HEK293 (cell line): ENCODE results near the gene HDAC10.

Source experiments
- CTCF ChIA-PET: fragments of 350-600 bp; formaldehyde crosslinking; extraction: SDS; loops from one replicate; lab custom pipeline; 2021; ENCODE audit warnings: antibody characterized with exemption; lab: Yijun Ruan, JAX
- POLR2A ChIA-PET: fragments of 300-600 bp; formaldehyde crosslinking; extraction: SDS; loops from one replicate; lab custom pipeline; 2020; ENCODE audit warnings: antibody characterized with exemption, inconsistent platforms; lab: Yijun Ruan, JAX
- H3K27ac ChIP-seq: fragments of 200-500 bp; sonication (Bioruptor generic); 2 replicates; pipeline ENCODE4 v1.5.1; 2014; ENCODE audit warnings: low read depth, low read length, control low read depth, inconsistent platforms; ENCODE audit errors: extremely low read depth
- H3K36me3 ChIP-seq, 2 experiments: fragments of 200-500 bp in 1 of 2; sonication (Bioruptor generic) in 1 of 2; 1 replicate in 1 of 2; 2 replicates in 1 of 2; pipeline ENCODE4 v1.5.1; 2014 to 2017; ENCODE audit warnings: inconsistent platforms in 2 of 2, low read length in 2 of 2; ENCODE audit not compliant: control insufficient read depth in 2 of 2, insufficient read depth in 1 of 2
- H3K4me1 ChIP-seq: fragments of 200-500 bp; sonication (Bioruptor generic); 2 replicates; pipeline ENCODE4 v1.5.1; 2014; ENCODE audit warnings: mild to moderate bottlenecking, low read length, inconsistent platforms; ENCODE audit not compliant: control insufficient read depth, insufficient read depth
- H3K4me3 ChIP-seq: 2 replicates; pipeline ENCODE4 v1.5.1; 2011; ENCODE audit warnings: low read depth, mild to moderate bottlenecking, control low read depth, low read length, moderate library complexity
- H3K9me3 ChIP-seq: fragments of 200-500 bp; sonication (Bioruptor generic); 2 replicates; pipeline ENCODE4 v1.5.1; 2014; ENCODE audit warnings: low read depth, low read length, inconsistent platforms; ENCODE audit not compliant: control insufficient read depth, insufficient read depth
- EGR2 ChIP-seq: fragments of 450-650 bp; formaldehyde crosslinking; IDR thresholded peaks from 2 replicates; pipeline ENCODE4 v1.5.1; 2016; ENCODE audit warnings: low read depth, missing biosample characterization, missing genetic modification characterization
- GLIS1 ChIP-seq: fragments of 450-650 bp; formaldehyde crosslinking; IDR thresholded peaks from 2 replicates; pipeline ENCODE4 v1.5.1; 2016; ENCODE audit warnings: missing biosample characterization, missing genetic modification characterization
- GLIS2 ChIP-seq: fragments of 450-650 bp; formaldehyde crosslinking; IDR thresholded peaks from 2 replicates; pipeline ENCODE4 v1.5.1; 2016; ENCODE audit warnings: missing biosample characterization, missing genetic modification characterization
- KLF1 ChIP-seq: fragments of 450-650 bp; formaldehyde crosslinking; IDR thresholded peaks from 2 replicates; pipeline ENCODE4 v1.5.1; 2016; ENCODE audit warnings: missing biosample characterization, missing genetic modification characterization
- SALL2 ChIP-seq: fragments of 450-650 bp; formaldehyde crosslinking; IDR thresholded peaks from 2 replicates; pipeline ENCODE4 v1.5.0; 2017; ENCODE audit warnings: missing biosample characterization, mild to moderate bottlenecking, missing genetic modification characterization, borderline replicate concordance
- SP2 ChIP-seq: fragments of 450-650 bp; formaldehyde crosslinking; IDR thresholded peaks from 2 replicates; pipeline ENCODE4 v1.5.1; 2016; ENCODE audit warnings: missing biosample characterization, missing genetic modification characterization
- SP7 ChIP-seq: fragments of 450-650 bp; formaldehyde crosslinking; IDR thresholded peaks from 2 replicates; pipeline ENCODE4 v1.5.1; 2016; ENCODE audit warnings: missing biosample characterization, missing genetic modification characterization
- ZFHX2 ChIP-seq: fragments of 450-650 bp; formaldehyde crosslinking; conservative IDR thresholded peaks from 2 replicates; pipeline ENCODE4 v1.5.1; 2016; ENCODE audit warnings: missing biosample characterization, missing genetic modification characterization
- ZFP3 ChIP-seq: fragments of 450-650 bp; formaldehyde crosslinking; IDR thresholded peaks from 2 replicates; pipeline ENCODE4 v1.5.1; 2016; ENCODE audit warnings: low read depth, missing biosample characterization, missing genetic modification characterization
- ZIC2 ChIP-seq: fragments of 450-650 bp; formaldehyde crosslinking; IDR thresholded peaks from 2 replicates; pipeline ENCODE4 v1.5.1; 2016; ENCODE audit warnings: missing biosample characterization, missing genetic modification characterization
- ZNF16 ChIP-seq: fragments of 450-650 bp; formaldehyde crosslinking; IDR thresholded peaks from 2 replicates; pipeline ENCODE4 v1.5.1; 2016; ENCODE audit warnings: low read depth, missing biosample characterization, missing genetic modification characterization
- ZNF341 ChIP-seq: fragments of 450-650 bp; formaldehyde crosslinking; IDR thresholded peaks from 2 replicates; pipeline ENCODE4; 2016; ENCODE audit warnings: low read depth, missing biosample characterization, missing genetic modification characterization
- ZNF404 ChIP-seq: fragments of 450-650 bp; formaldehyde crosslinking; IDR thresholded peaks from 2 replicates; pipeline ENCODE4 v1.5.1; 2017; ENCODE audit warnings: missing biosample characterization, missing genetic modification characterization
- ZNF449 ChIP-seq: fragments of 450-650 bp; formaldehyde crosslinking; IDR thresholded peaks from 2 replicates; pipeline ENCODE4 v1.5.1; 2017; ENCODE audit warnings: missing biosample characterization, mild to moderate bottlenecking, missing genetic modification characterization, moderate library complexity
- ZNF571 ChIP-seq: fragments of 450-650 bp; formaldehyde crosslinking; IDR thresholded peaks from 2 replicates; pipeline ENCODE4 v1.5.0; 2017; ENCODE audit warnings: missing biosample characterization, missing genetic modification characterization
- ZNF623 ChIP-seq: fragments of 450-650 bp; formaldehyde crosslinking; IDR thresholded peaks from 2 replicates; pipeline ENCODE4 v1.5.1; 2016; ENCODE audit warnings: missing biosample characterization, missing genetic modification characterization
- ZNF654 ChIP-seq: fragments of 450-650 bp; formaldehyde crosslinking; IDR thresholded peaks from 2 replicates; pipeline ENCODE4 v1.5.1; 2016; ENCODE audit warnings: low read depth, missing biosample characterization, missing genetic modification characterization
- ZNF660 ChIP-seq: fragments of 450-650 bp; IDR thresholded peaks from 2 replicates; pipeline ENCODE4 v1.5.1; 2018; ENCODE audit warnings: missing biosample characterization, mild to moderate bottlenecking, missing genetic modification characterization
- TF ChIP-seq, protein P1 (sequence below): fragments of 450-650 bp; formaldehyde crosslinking; IDR thresholded peaks from 2 replicates; pipeline ENCODE4 v1.5.1; 2016; ENCODE audit warnings: missing biosample characterization, missing genetic modification characterization
- TF ChIP-seq, protein P2 (sequence below): fragments of 450-650 bp; formaldehyde crosslinking; IDR thresholded peaks from 2 replicates; pipeline ENCODE4 v1.5.1; 2016; ENCODE audit warnings: missing biosample characterization, missing genetic modification characterization
- TF ChIP-seq, protein P3 (sequence below): fragments of 450-650 bp; formaldehyde crosslinking; IDR thresholded peaks from 2 replicates; pipeline ENCODE4 v1.5.1; 2016; ENCODE audit warnings: missing biosample characterization, missing genetic modification characterization
- TF ChIP-seq, protein P4 (sequence below): fragments of 450-650 bp; formaldehyde crosslinking; IDR thresholded peaks from 2 replicates; pipeline ENCODE4 v1.5.1; 2017; ENCODE audit warnings: missing biosample characterization, missing genetic modification characterization
- TF ChIP-seq, protein P5 (sequence below): fragments of 450-650 bp; formaldehyde crosslinking; IDR thresholded peaks from 2 replicates; pipeline ENCODE4 v1.5.1; 2017; ENCODE audit warnings: missing biosample characterization, missing genetic modification characterization

HDAC10 gene

GRCh38 chr22:50296658-50297490 is 45.8 kb upstream of the HDAC10 start:
- ChIA-PET CTCF (interaction anchor here (0.6 to 1.6 kb wide), 7 partner anchors 8 to 202 kb away, joined by 3 to 11 read pairs (median 4); no protein-coding TSS in a partner anchor), POLR2A (interaction anchor here (0.6 to 2.0 kb wide), 5 partner anchors 10 to 1342 kb away, joined by 3 to 10 read pairs (median 3); partner anchors contain the start of gene PLXNB2)
- H3K36me3 ChIP-seq: peaks cover 0 to 37% of the 10 kb centered on the region in 2 experiments; a peak in 2 of 3 replicates
- H3K27ac ChIP-seq: peak overlapping the region; percentile 39
- no peaks in the 10 kb centered on the region for H3K4me1 ChIP-seq
- no peak overlapping the region for H3K4me3 ChIP-seq
- peak; percentile 53 for TF ChIP-seq GLIS2
- TF ChIP-seq GLIS1 (tag by site-specific recombination): peak; percentile 49
- peak; percentile 89 for TF ChIP-seq ZFHX2 (tag by site-specific recombination)
- peak; percentile 24; the same call in 1 of the 2 replicates for TF ChIP-seq KLF1 (tag by site-specific recombination)
- no peak for TF ChIP-seq ZFP3 (tag by site-specific recombination)
- TF ChIP-seq ZNF16 (tag by site-specific recombination): no peak
- TF ChIP-seq ZNF404: no peak
- TF ChIP-seq EGR2 (tag by site-specific recombination): peak; percentile 87
- TF ChIP-seq SP2: peak; percentile 21
- TF ChIP-seq, protein P1, sequence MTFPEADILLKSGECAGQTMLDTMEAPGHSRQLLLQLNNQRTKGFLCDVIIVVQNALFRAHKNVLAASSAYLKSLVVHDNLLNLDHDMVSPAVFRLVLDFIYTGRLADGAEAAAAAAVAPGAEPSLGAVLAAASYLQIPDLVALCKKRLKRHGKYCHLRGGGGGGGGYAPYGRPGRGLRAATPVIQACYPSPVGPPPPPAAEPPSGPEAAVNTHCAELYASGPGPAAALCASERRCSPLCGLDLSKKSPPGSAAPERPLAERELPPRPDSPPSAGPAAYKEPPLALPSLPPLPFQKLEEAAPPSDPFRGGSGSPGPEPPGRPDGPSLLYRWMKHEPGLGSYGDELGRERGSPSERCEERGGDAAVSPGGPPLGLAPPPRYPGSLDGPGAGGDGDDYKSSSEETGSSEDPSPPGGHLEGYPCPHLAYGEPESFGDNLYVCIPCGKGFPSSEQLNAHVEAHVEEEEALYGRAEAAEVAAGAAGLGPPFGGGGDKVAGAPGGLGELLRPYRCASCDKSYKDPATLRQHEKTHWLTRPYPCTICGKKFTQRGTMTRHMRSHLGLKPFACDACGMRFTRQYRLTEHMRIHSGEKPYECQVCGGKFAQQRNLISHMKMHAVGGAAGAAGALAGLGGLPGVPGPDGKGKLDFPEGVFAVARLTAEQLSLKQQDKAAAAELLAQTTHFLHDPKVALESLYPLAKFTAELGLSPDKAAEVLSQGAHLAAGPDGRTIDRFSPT (tag by site-specific recombination): 0 out of 2 replicates have a peak, but pooled peaks have one; percentile 19
- no peak for TF ChIP-seq ZNF449 (tag by site-specific recombination)
- TF ChIP-seq, protein P2, sequence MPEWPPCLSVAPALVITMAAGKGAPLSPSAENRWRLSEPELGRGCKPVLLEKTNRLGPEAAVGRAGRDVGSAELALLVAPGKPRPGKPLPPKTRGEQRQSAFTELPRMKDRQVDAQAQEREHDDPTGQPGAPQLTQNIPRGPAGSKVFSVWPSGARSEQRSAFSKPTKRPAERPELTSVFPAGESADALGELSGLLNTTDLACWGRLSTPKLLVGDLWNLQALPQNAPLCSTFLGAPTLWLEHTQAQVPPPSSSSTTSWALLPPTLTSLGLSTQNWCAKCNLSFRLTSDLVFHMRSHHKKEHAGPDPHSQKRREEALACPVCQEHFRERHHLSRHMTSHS: no peak
- TF ChIP-seq, protein P3, sequence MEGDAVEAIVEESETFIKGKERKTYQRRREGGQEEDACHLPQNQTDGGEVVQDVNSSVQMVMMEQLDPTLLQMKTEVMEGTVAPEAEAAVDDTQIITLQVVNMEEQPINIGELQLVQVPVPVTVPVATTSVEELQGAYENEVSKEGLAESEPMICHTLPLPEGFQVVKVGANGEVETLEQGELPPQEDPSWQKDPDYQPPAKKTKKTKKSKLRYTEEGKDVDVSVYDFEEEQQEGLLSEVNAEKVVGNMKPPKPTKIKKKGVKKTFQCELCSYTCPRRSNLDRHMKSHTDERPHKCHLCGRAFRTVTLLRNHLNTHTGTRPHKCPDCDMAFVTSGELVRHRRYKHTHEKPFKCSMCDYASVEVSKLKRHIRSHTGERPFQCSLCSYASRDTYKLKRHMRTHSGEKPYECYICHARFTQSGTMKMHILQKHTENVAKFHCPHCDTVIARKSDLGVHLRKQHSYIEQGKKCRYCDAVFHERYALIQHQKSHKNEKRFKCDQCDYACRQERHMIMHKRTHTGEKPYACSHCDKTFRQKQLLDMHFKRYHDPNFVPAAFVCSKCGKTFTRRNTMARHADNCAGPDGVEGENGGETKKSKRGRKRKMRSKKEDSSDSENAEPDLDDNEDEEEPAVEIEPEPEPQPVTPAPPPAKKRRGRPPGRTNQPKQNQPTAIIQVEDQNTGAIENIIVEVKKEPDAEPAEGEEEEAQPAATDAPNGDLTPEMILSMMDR (tag by site-specific recombination): no peak
- no peak for TF ChIP-seq ZNF660 (tag by site-specific recombination)
- no peak for TF ChIP-seq SALL2
- TF ChIP-seq ZNF623 (tag by site-specific recombination): no peak
- TF ChIP-seq SP7 (tag by site-specific recombination): 0 out of 2 replicates have a peak, but pooled peaks have one; percentile 12
- TF ChIP-seq ZNF341 (tag by site-specific recombination): no peak
- peak; percentile 93 for TF ChIP-seq ZIC2
- TF ChIP-seq, protein P4, sequence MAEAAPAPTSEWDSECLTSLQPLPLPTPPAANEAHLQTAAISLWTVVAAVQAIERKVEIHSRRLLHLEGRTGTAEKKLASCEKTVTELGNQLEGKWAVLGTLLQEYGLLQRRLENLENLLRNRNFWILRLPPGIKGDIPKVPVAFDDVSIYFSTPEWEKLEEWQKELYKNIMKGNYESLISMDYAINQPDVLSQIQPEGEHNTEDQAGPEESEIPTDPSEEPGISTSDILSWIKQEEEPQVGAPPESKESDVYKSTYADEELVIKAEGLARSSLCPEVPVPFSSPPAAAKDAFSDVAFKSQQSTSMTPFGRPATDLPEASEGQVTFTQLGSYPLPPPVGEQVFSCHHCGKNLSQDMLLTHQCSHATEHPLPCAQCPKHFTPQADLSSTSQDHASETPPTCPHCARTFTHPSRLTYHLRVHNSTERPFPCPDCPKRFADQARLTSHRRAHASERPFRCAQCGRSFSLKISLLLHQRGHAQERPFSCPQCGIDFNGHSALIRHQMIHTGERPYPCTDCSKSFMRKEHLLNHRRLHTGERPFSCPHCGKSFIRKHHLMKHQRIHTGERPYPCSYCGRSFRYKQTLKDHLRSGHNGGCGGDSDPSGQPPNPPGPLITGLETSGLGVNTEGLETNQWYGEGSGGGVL (tag by site-specific recombination): no peak
- TF ChIP-seq, protein P5, sequence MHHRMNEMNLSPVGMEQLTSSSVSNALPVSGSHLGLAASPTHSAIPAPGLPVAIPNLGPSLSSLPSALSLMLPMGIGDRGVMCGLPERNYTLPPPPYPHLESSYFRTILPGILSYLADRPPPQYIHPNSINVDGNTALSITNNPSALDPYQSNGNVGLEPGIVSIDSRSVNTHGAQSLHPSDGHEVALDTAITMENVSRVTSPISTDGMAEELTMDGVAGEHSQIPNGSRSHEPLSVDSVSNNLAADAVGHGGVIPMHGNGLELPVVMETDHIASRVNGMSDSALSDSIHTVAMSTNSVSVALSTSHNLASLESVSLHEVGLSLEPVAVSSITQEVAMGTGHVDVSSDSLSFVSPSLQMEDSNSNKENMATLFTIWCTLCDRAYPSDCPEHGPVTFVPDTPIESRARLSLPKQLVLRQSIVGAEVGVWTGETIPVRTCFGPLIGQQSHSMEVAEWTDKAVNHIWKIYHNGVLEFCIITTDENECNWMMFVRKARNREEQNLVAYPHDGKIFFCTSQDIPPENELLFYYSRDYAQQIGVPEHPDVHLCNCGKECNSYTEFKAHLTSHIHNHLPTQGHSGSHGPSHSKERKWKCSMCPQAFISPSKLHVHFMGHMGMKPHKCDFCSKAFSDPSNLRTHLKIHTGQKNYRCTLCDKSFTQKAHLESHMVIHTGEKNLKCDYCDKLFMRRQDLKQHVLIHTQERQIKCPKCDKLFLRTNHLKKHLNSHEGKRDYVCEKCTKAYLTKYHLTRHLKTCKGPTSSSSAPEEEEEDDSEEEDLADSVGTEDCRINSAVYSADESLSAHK (tag by site-specific recombination): no peak
- no peak for TF ChIP-seq ZNF654 (tag by site-specific recombination)
- TF ChIP-seq ZNF571: no peak
- H3K9me3 ChIP-seq: no peaks in the 10 kb centered on the region
